ENCODE measurements around the gene FN1. TPM values are rescaled to one million over a fixed set of nuclear protein-coding genes. Genes with fewer than 3 reads are reported as not detected.

Gene FN1
- total and polyA plus RNA-seq, 2 experiments from 2014 or later, result 240 to 241 TPM

DNA sequence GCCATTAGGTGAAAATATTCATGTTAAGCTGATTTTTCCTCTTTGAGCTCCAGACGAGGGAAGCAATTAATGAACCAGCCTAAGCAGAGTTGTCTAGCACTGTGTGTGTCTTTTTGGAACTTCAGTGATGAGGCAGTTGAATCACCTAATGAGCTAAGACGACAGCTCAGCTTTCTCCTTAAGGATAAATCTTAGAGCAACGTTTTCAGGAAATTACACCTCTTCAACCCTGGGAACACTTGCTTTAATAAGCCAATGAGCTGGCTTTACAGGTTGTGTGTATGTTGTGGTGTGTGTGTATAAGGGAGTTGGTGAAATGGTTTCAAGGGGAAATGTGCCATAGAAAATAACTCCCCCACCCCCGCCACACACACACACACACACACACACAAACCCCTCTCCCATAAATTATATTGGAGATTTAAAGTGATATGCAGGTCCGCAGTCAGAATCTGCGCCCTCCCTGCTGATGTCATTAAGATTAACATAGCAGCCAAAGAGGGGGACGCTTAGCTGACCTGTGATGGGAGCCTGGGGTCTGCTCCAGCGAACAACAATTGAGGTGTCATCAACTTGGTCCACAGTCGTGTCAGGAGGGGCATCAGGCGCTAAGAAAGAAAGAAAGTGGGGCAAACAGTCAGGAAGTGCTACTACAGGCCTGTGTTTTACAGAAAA is 28.1 kb downstream of the FN1 start:
- Histone ChIP-seq H3K4me1 (ENCODE audit: low read depth) (no peaks in the 10 kb centered on the region), H3K9me3 (ENCODE audit: low read depth) (no peaks in the 10 kb centered on the region), H3K36me3 (peaks cover 49% of the 10 kb centered on the region), H3K27me3 (no peaks in the 10 kb centered on the region), H3K27ac (no peak overlapping the region), H3K4me3 (no peak overlapping the region)
- DNase-seq (ENCODE audit: low read depth in 1 of 2, low spot score in 1 of 2), result no peak
- TF ChIP-seq, protein P1, sequence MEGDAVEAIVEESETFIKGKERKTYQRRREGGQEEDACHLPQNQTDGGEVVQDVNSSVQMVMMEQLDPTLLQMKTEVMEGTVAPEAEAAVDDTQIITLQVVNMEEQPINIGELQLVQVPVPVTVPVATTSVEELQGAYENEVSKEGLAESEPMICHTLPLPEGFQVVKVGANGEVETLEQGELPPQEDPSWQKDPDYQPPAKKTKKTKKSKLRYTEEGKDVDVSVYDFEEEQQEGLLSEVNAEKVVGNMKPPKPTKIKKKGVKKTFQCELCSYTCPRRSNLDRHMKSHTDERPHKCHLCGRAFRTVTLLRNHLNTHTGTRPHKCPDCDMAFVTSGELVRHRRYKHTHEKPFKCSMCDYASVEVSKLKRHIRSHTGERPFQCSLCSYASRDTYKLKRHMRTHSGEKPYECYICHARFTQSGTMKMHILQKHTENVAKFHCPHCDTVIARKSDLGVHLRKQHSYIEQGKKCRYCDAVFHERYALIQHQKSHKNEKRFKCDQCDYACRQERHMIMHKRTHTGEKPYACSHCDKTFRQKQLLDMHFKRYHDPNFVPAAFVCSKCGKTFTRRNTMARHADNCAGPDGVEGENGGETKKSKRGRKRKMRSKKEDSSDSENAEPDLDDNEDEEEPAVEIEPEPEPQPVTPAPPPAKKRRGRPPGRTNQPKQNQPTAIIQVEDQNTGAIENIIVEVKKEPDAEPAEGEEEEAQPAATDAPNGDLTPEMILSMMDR (IDR thresholded peaks at IDR 0.05; ENCODE audit: low read depth, low read length), result no peak

DNA sequence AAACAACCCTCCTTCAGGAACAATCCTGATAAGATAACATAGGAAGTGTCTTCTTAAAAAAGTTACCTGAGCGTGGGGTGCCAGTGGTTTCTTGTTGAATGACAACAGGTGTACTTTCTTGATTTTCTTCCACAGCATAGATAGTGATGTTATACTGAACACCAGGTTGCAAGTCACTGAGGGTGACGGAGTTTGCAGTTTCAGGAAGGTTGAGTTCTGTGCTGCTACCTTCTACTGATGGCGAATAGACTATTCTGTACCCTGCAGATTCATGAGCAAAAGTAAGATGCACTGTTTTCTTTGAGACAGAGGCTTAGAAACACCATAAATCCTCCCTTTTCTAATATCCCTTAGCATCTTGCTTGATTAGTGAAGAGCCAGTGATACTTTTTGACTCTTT is 28.8 kb downstream of the FN1 start:
- Histone ChIP-seq H3K27me3 (no peaks in the 10 kb centered on the region), H3K4me1 (ENCODE audit: low read depth) (no peaks in the 10 kb centered on the region), H3K4me3 (no peak overlapping the region), H3K36me3 (peaks cover 54% of the 10 kb centered on the region), H3K9me3 (ENCODE audit: low read depth) (no peaks in the 10 kb centered on the region), H3K27ac (no peak overlapping the region)
- TF ChIP-seq, protein P1 (IDR thresholded peaks at IDR 0.05; ENCODE audit: low read depth, low read length), result no peak
- no peak for DNase-seq (ENCODE audit: low read depth in 1 of 2, low spot score in 1 of 2)

- Histone ChIP-seq H3K9me3 (ENCODE audit: low read depth) (no peaks in the 10 kb centered on the region), H3K4me1 (ENCODE audit: low read depth) (no peaks in the 10 kb centered on the region), H3K27ac (peak overlapping the region; percentile 4), H3K4me3 (no peak overlapping the region), H3K27me3 (no peaks in the 10 kb centered on the region), H3K36me3 (peaks cover 57% of the 10 kb centered on the region)
- DNase-seq (ENCODE audit: low read depth in 1 of 2, low spot score in 1 of 2), result no peak
- TF ChIP-seq, protein P1 (IDR thresholded peaks at IDR 0.05; ENCODE audit: low read depth, low read length), result no peak
Measured at GRCh38 chr2:215405722-215406581, 29.9 kb downstream of the FN1 start.

DNA sequence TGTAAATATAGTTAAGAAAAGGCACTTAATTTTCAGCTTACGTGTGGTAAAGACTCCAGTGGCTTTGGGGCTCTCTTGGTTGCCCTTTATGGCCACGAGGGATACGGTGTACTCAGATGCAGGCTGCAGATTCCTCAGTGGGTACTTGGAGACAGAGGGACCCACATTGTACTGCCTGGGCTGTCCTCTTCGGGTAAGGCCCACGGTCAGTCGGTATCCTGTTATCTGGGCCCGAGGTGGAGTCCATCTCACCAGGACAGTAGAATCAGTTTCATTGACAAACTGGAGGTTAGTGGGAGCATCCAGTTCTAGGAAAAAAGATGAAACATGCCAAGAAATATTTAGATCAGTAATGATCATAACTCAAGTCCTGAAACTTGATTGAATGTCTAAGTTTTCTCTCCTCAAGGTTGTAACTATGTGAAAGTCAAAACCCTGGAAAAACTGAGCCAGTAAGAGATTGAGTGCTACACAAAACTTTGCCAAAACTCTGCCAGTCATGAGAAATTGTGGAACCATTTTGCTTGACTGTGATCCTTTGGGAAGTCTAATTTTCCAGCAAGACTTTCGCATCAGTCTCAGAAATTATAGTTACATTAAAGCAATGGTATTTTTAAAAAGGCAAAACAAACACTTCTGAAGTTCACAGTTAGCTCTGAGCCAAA is 31.4 kb downstream of the FN1 start:
- no peak overlapping the region for H3K4me3 ChIP-seq
- no peaks in the 10 kb centered on the region for H3K27me3 ChIP-seq
- peaks cover 54% of the 10 kb centered on the region for H3K36me3 ChIP-seq
- no peaks in the 10 kb centered on the region for H3K4me1 ChIP-seq (ENCODE audit: low read depth)
- DNase-seq (ENCODE audit: low read depth in 1 of 2, low spot score in 1 of 2), result no peak
- no peak overlapping the region for H3K27ac ChIP-seq
- H3K9me3 ChIP-seq (ENCODE audit: low read depth), result no peaks in the 10 kb centered on the region
- TF ChIP-seq, protein P1 (IDR thresholded peaks at IDR 0.05; ENCODE audit: low read depth, low read length), result no peak

DNA sequence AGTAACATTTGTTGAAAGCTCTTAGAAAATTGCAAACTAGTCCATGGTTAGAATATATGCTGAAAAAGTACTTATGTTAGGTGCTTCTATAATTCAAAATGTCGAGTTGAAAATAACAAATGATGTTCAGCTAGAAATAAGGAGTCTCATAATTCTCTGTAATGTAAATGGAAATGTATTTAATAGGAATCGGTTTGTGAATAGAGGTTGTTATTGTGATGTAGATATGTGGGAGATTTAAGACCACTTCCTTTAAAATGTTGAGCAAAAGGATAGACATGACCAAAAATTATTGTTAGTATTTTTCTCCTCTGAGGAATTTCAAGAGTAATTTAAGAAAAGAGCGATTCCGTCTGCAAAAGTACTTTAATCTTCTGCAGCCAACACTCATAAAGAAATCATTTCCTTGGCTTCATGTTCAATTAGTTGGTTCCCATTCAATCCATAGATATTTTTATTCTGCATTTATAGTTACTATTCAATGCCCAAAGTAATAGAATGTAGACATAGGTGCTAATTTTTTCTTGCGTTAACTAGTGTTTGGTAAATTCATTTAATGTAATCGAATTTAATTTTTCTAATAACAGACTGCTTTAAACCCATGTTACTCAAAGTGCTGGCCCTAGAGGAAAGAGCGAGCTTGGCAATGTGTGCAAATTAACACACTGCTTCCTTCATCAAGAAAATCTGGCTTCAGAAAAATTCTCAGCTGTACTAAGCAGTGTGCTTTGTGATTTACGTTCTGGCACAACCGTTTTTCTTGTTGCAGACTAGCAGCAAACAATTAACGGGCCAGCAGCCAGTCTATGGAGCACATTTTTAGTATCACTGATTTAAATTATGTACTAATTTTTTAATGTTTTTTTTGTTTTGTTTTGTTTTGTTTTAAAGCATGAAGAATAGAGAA is 32.2 kb downstream of the FN1 start:
- H3K36me3 ChIP-seq, result peaks cover 46% of the 10 kb centered on the region

More for the DNA sequence above, 32.2 kb downstream of the FN1 start:
- no peak for DNase-seq (ENCODE audit: low read depth in 1 of 2, low spot score in 1 of 2)
- no peak overlapping the region for H3K27ac ChIP-seq
- H3K27me3 ChIP-seq, result no peaks in the 10 kb centered on the region
- H3K4me1 ChIP-seq (ENCODE audit: low read depth), result no peaks in the 10 kb centered on the region
- no peak overlapping the region for H3K4me3 ChIP-seq
- no peaks in the 10 kb centered on the region for H3K9me3 ChIP-seq (ENCODE audit: low read depth)
- TF ChIP-seq, protein P1 (IDR thresholded peaks at IDR 0.05; ENCODE audit: low read depth, low read length), result no peak
